ENCODE results near the gene SF3B3.

DNA sequence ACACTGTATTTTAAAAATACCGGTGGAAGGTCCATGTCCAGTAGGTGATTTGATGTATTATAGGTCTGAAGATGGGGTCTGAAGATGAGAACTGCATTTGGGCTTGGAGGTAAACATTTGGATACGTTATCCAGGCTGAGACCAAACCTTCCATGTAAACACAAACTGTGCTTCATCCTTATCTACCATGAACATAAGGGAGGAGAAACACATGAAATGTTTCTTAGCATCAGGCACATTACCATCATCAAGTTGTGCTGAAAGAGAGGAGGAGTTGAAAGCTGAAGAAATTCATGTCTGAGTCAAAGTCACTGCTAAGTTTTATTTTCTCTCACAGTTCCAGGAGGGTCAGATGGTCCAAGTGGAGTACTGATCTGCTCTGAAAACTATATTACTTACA is 11.4 kb downstream of the SF3B3 start:
- TF ChIP-seq, protein P1, sequence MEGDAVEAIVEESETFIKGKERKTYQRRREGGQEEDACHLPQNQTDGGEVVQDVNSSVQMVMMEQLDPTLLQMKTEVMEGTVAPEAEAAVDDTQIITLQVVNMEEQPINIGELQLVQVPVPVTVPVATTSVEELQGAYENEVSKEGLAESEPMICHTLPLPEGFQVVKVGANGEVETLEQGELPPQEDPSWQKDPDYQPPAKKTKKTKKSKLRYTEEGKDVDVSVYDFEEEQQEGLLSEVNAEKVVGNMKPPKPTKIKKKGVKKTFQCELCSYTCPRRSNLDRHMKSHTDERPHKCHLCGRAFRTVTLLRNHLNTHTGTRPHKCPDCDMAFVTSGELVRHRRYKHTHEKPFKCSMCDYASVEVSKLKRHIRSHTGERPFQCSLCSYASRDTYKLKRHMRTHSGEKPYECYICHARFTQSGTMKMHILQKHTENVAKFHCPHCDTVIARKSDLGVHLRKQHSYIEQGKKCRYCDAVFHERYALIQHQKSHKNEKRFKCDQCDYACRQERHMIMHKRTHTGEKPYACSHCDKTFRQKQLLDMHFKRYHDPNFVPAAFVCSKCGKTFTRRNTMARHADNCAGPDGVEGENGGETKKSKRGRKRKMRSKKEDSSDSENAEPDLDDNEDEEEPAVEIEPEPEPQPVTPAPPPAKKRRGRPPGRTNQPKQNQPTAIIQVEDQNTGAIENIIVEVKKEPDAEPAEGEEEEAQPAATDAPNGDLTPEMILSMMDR (IDR thresholded peaks at IDR 0.05), result no peak
- TF ChIP-seq RXRA (IDR thresholded peaks at IDR 0.05; ENCODE audit: borderline replicate concordance, low read depth), result no peak
- TF ChIP-seq NFIC (IDR thresholded peaks at IDR 0.05; ENCODE audit: borderline replicate concordance), result no peak
- no peak for TF ChIP-seq POLR2AphosphoS5 (IDR thresholded peaks at IDR 0.05; ENCODE audit: low read depth, low read length)
- TF ChIP-seq, protein P2, sequence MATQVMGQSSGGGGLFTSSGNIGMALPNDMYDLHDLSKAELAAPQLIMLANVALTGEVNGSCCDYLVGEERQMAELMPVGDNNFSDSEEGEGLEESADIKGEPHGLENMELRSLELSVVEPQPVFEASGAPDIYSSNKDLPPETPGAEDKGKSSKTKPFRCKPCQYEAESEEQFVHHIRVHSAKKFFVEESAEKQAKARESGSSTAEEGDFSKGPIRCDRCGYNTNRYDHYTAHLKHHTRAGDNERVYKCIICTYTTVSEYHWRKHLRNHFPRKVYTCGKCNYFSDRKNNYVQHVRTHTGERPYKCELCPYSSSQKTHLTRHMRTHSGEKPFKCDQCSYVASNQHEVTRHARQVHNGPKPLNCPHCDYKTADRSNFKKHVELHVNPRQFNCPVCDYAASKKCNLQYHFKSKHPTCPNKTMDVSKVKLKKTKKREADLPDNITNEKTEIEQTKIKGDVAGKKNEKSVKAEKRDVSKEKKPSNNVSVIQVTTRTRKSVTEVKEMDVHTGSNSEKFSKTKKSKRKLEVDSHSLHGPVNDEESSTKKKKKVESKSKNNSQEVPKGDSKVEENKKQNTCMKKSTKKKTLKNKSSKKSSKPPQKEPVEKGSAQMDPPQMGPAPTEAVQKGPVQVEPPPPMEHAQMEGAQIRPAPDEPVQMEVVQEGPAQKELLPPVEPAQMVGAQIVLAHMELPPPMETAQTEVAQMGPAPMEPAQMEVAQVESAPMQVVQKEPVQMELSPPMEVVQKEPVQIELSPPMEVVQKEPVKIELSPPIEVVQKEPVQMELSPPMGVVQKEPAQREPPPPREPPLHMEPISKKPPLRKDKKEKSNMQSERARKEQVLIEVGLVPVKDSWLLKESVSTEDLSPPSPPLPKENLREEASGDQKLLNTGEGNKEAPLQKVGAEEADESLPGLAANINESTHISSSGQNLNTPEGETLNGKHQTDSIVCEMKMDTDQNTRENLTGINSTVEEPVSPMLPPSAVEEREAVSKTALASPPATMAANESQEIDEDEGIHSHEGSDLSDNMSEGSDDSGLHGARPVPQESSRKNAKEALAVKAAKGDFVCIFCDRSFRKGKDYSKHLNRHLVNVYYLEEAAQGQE (IDR thresholded peaks at IDR 0.05; ENCODE audit: low read depth, low read length), result no peak
- no peak for TF ChIP-seq FOSL2 (IDR thresholded peaks at IDR 0.05; ENCODE audit: borderline replicate concordance, low read depth)
- TF ChIP-seq MEF2A (IDR thresholded peaks at IDR 0.05; ENCODE audit: borderline replicate concordance, low read depth), result no peak
- no peak for TF ChIP-seq FOXM1 (IDR thresholded peaks at IDR 0.05; ENCODE audit: low read depth)
- TF ChIP-seq MXI1 (IDR thresholded peaks at IDR 0.05; ENCODE audit: low read depth, low read length), result no peak

All from SK-N-SH (cell line).